HEK293T (cell line): ENCODE results near the gene RCHY1.

Source experiments
- CTCF ChIA-PET: fragments of 350-600 bp; formaldehyde crosslinking; extraction: SDS; loops from one replicate; lab custom pipeline; 2021; ENCODE audit warnings: antibody characterized with exemption, inconsistent platforms; lab: Yijun Ruan, JAX
- POLR2A ChIA-PET: fragments of 350-600 bp; formaldehyde crosslinking; extraction: SDS; loops from one replicate; lab custom pipeline; 2020; ENCODE audit warnings: antibody characterized with exemption, inconsistent platforms; lab: Yijun Ruan, JAX
- DNase-seq: peaks from one replicate; pipeline ENCODE4 v3.0.0; 2012; ENCODE audit warnings: mixed read lengths; ENCODE audit errors: extremely low spot score
- ARNT ChIP-seq: fragments of 450-650 bp; IDR thresholded peaks from 2 replicates; pipeline ENCODE4 v1.6.1; 2017; ENCODE audit warnings: mild to moderate bottlenecking
- BHLHE40 ChIP-seq: fragments of 450-650 bp; IDR thresholded peaks from 2 replicates; pipeline ENCODE4 v1.6.1; 2016; ENCODE audit warnings: mild to moderate bottlenecking, moderate library complexity, borderline replicate concordance
- CTBP1 ChIP-seq: fragments of 450-650 bp; IDR thresholded peaks from 2 replicates; pipeline ENCODE4 v1.6.1; 2016; ENCODE audit warnings: borderline replicate concordance
- ELF4 ChIP-seq: fragments of 450-650 bp; IDR thresholded peaks from 2 replicates; pipeline ENCODE4 v1.6.1; 2017; ENCODE audit warnings: antibody characterized with exemption
- FOXA1 ChIP-seq: fragments of 450-650 bp; IDR thresholded peaks from 2 replicates; pipeline ENCODE4 v1.6.1; 2016; ENCODE audit warnings: mild to moderate bottlenecking
- FOXK2 ChIP-seq: fragments of 450-650 bp; IDR thresholded peaks from 2 replicates; pipeline ENCODE4 v1.6.1; 2016; ENCODE audit warnings: mild to moderate bottlenecking
- FOXM1 ChIP-seq: fragments of 450-650 bp; IDR thresholded peaks from 2 replicates; pipeline ENCODE4 v1.6.1; 2017; ENCODE audit warnings: mild to moderate bottlenecking, borderline replicate concordance
- HDGF ChIP-seq: fragments of 450-650 bp; IDR thresholded peaks from 2 replicates; pipeline ENCODE4 v1.6.1; 2017; ENCODE audit warnings: antibody characterized with exemption, borderline replicate concordance
- L3MBTL2 ChIP-seq: fragments of 450-650 bp; conservative IDR thresholded peaks from 2 replicates; pipeline ENCODE4 v1.6.1; 2016; ENCODE audit warnings: mild to moderate bottlenecking
- LEF1 ChIP-seq: fragments of 450-650 bp; IDR thresholded peaks from 2 replicates; pipeline ENCODE4 v1.6.1; 2017; ENCODE audit warnings: mild to moderate bottlenecking, borderline replicate concordance
- NFRKB ChIP-seq: fragments of 450-650 bp; IDR thresholded peaks from 2 replicates; pipeline ENCODE4 v1.6.1; 2016; ENCODE audit warnings: mild to moderate bottlenecking, moderate library complexity
- SP1 ChIP-seq: fragments of 450-650 bp; IDR thresholded peaks from 2 replicates; pipeline ENCODE4 v1.6.1; 2017
- SUZ12 ChIP-seq: fragments of 450-650 bp; IDR thresholded peaks from 2 replicates; pipeline ENCODE4 v1.6.1; 2016; ENCODE audit warnings: mild to moderate bottlenecking
- TARDBP ChIP-seq: fragments of 450-650 bp; IDR thresholded peaks from 2 replicates; pipeline ENCODE4 v1.6.1; 2016
- ZNF384 ChIP-seq: fragments of 450-650 bp; IDR thresholded peaks from 2 replicates; pipeline ENCODE4 v1.6.1; 2016
- TF ChIP-seq, protein P1 (sequence below): fragments of 450-650 bp; IDR thresholded peaks from 2 replicates; pipeline ENCODE4 v1.6.1; 2016

The RCHY1 gene

GRCh38 chr4:75499900-75500299 is 14.3 kb downstream of the RCHY1 start:
- CTCF ChIA-PET = no interaction called here
- DNase-seq = no peak
- POLR2A ChIA-PET = no interaction called here
- TF ChIP-seq, protein P1, sequence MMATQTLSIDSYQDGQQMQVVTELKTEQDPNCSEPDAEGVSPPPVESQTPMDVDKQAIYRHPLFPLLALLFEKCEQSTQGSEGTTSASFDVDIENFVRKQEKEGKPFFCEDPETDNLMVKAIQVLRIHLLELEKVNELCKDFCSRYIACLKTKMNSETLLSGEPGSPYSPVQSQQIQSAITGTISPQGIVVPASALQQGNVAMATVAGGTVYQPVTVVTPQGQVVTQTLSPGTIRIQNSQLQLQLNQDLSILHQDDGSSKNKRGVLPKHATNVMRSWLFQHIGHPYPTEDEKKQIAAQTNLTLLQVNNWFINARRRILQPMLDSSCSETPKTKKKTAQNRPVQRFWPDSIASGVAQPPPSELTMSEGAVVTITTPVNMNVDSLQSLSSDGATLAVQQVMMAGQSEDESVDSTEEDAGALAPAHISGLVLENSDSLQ = no peak
- TF ChIP-seq L3MBTL2 (no peak), CTBP1 (no peak), HDGF (no peak)

DNA sequence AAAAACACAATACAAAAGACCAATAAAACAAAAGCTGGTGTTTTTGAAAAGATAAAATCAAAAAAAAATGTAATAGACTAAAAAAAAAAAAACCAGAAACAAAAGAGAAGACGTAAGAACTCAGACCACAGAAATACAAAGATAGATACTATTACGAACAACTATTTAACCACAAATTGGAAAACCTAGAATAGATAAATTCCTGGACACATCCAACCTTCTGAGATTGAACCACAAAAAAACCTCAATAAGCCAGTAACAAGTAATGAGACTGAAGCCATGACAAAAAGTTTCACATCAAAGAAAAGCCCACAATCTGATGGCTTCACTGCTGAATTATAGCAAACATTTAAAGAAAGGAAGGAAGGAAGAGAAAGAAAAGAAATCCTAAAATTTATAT is 16.2 kb downstream of the RCHY1 start:
- TF ChIP-seq ZNF384 (no peak), ARNT (no peak), FOXA1 (no peak), NFRKB (no peak), L3MBTL2 (no peak), TARDBP (no peak), ELF4 (no peak), CTBP1 (no peak)
- TF ChIP-seq, protein P1 = no peak
- CTCF ChIA-PET = no interaction called here
- DNase-seq = no peak
- POLR2A ChIA-PET = interaction anchor here (1.3 kb wide), 1 partner anchor 16 kb away, joined by 6 read pairs; the partner anchor contains the start of genes RCHY1 and THAP6

GRCh38 chr4:75497133-75497532 is 17.1 kb downstream of the RCHY1 start:
- TF ChIP-seq TARDBP (no peak), SP1 (no peak)
- TF ChIP-seq, protein P1 = 0 out of 2 replicates have a peak, but pooled peaks have one; percentile 15
- ChIA-PET CTCF (no interaction called here), POLR2A (interaction anchor here (1.3 kb wide), 1 partner anchor 17 kb away, joined by 6 read pairs; the partner anchor contains the start of genes RCHY1 and THAP6)
- DNase-seq = no peak

DNA sequence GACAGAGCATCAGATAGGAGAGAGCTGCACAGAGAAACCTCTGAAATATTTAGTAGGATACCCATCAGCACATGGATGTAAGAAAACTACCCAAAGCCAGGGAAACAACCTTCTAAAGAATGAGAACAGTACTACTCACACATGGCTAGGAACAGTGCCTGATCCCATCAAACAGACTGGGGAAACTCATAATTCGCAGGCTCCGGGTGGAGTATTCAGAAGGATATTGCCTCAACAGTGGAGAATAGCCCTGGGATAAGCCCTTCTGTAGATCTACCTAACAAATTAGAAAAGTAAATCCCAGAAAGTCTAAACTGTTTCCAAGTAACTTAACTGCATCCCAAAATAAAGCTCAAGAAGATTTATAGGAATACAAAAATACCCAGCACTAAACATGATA is 17.8 kb downstream of the RCHY1 start:
- TF ChIP-seq CTBP1 (no peak), LEF1 (no peak), HDGF (no peak), NFRKB (no peak), SP1 (no peak), SUZ12 (no peak), ZNF384 (no peak), BHLHE40 (no peak), FOXA1 (no peak), L3MBTL2 (no peak), ELF4 (no peak), FOXM1 (no peak), TARDBP (no peak), ARNT (no peak), FOXK2 (no peak)
- TF ChIP-seq, protein P1 = no peak
- no peak for DNase-seq
- ChIA-PET CTCF (interaction anchor here (0.6 kb wide), 1 partner anchor 68 kb away, joined by 3 read pairs; no protein-coding TSS in a partner anchor), POLR2A (interaction anchor here (3.3 kb wide), 1 partner anchor 18 kb away, joined by 12 read pairs; the partner anchor contains the start of genes RCHY1 and THAP6)

DNA sequence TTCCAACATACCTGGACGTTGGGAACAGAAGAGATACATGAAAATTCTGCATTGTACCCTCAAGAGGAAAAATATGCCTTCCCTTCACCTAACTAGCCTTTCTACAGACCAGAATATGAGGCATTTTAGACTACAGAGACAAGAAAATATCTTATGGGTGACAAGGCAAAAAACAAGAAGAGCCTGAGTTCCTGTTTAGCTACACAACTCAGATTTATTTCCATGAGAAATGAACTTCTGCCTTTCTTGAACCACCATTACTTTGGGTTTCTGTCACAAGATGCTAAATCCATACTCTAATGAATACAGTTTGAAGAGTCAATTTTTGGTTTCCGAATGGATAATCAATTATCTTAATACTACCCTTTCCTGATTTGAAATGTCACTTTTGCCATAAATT is 18.7 kb downstream of the RCHY1 start:
- ChIA-PET POLR2A (interaction anchor here (3.3 kb wide), 1 partner anchor 19 kb away, joined by 12 read pairs; the partner anchor contains the start of genes RCHY1 and THAP6), CTCF (no interaction called here)
- TF ChIP-seq ARNT = no peak
- TF ChIP-seq TARDBP = no peak
- no peak for TF ChIP-seq CTBP1
- no peak for TF ChIP-seq BHLHE40
- no peak for DNase-seq

- no peak for DNase-seq
Measured at GRCh38 chr4:75494563-75494962, 19.6 kb downstream of the RCHY1 start.

More at GRCh38 chr4:75494563-75494962, 19.6 kb downstream of the RCHY1 start:
- TF ChIP-seq SUZ12 (no peak), L3MBTL2 (no peak), FOXM1 (no peak), ELF4 (no peak), CTBP1 (no peak), ZNF384 (no peak), HDGF (no peak), TARDBP (no peak), ARNT (no peak)
- TF ChIP-seq, protein P1 = no peak
- ChIA-PET POLR2A (interaction anchor here (3.3 kb wide), 1 partner anchor 20 kb away, joined by 12 read pairs; the partner anchor contains the start of genes RCHY1 and THAP6), CTCF (no interaction called here)
